ENCODE results near the gene UBQLN1.
"Not testable (repeated sequence)": the region's sequence is repeated elsewhere in the genome, so short reads cannot be mapped to it uniquely, and the experiment has no call there.

DNA sequence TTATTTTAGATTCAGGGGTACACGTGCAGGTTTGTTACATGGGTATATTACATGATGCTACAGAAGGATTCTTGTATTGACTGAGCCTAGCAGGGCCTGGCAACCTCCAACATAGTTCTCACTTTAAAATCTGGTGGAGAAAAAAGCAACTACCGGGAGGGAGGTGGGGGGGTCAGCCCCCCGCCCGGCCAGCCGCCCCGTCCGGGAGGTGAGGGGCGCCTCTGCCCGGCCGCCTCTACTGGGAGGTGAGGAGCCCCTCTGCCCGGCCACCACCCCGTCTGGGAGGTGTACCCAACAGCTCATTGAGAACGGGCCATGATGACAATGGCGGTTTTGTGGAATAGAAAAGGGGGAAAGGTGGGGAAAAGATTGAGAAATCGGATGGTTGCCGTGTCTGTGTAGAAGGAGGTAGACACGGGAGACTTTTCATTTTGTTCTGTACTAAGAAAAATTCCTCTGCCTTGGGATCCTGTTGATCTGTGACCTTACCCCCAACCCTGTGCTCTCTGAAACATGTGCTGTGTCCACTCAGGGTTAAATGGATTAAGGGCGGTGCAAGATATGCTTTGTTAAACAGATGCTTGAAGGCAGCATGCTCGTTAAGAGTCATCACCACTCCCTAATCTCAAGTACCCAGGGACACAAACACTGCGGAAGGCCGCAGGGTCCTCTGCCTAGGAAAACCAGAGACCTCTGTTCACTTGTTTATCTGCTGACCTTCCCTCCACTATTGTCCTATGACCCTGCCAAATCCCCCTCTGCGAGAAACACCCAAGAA, 21.0 kb upstream of the UBQLN1 start:
- TF ChIP-seq, protein P1, sequence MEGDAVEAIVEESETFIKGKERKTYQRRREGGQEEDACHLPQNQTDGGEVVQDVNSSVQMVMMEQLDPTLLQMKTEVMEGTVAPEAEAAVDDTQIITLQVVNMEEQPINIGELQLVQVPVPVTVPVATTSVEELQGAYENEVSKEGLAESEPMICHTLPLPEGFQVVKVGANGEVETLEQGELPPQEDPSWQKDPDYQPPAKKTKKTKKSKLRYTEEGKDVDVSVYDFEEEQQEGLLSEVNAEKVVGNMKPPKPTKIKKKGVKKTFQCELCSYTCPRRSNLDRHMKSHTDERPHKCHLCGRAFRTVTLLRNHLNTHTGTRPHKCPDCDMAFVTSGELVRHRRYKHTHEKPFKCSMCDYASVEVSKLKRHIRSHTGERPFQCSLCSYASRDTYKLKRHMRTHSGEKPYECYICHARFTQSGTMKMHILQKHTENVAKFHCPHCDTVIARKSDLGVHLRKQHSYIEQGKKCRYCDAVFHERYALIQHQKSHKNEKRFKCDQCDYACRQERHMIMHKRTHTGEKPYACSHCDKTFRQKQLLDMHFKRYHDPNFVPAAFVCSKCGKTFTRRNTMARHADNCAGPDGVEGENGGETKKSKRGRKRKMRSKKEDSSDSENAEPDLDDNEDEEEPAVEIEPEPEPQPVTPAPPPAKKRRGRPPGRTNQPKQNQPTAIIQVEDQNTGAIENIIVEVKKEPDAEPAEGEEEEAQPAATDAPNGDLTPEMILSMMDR (IDR thresholded peaks at IDR 0.05): not testable (repeated sequence)
- TF ChIP-seq EP300 (IDR thresholded peaks at IDR 0.05): not testable (repeated sequence)
